ENCODE measurements around the gene METTL21C.

Gene METTL21C

GRCh38 chr13:102694937-102695336 lies at the start of gene METTL21C:
TSS of gene METTL21C (minus strand) at chr13:102695044. CDS start at chr13:102694498, 546 bp downstream.
- DNase-seq (ENCODE audit: low spot score in 2 of 2) (no peak), ATAC-seq (replicated peaks; ENCODE audit: extremely low read depth, poor library complexity, severe bottlenecking) (no peak)
- Mint-ChIP-seq H3K27ac (ENCODE audit: low read depth) (no peak within 1 kb of the TSS), H3K36me3 (ENCODE audit: insufficient read depth) (no peaks in the 10 kb centered on the region), H3K9me3 (peaks cover 7% of the 10 kb centered on the region), H3K4me1 (no peaks in the 10 kb centered on the region), H3K27me3 (peaks cover 93% of the 10 kb centered on the region), H3K4me3 (no peak within 1 kb of the TSS)

- Mint-ChIP-seq H3K9me3 (no peaks in the 10 kb centered on the region), H3K36me3 (ENCODE audit: insufficient read depth) (peaks cover 2% of the 10 kb centered on the region), H3K27me3 (peaks cover 68% of the 10 kb centered on the region), H3K4me3 (no peak overlapping the region), H3K27ac (ENCODE audit: low read depth) (no peak overlapping the region), H3K4me1 (no peaks in the 10 kb centered on the region)
- ATAC-seq (replicated peaks; ENCODE audit: extremely low read depth, poor library complexity, severe bottlenecking) (no peak), DNase-seq (ENCODE audit: low spot score in 2 of 2) (no peak)
These were observed 47.7 kb upstream of the METTL21C start for GRCh38 chr13:102742506-102742905.

- Mint-ChIP-seq H3K4me3 (no peak overlapping the region), H3K27me3 (peaks cover 64% of the 10 kb centered on the region), H3K4me1 (no peaks in the 10 kb centered on the region), H3K27ac (ENCODE audit: low read depth) (no peak overlapping the region), H3K9me3 (no peaks in the 10 kb centered on the region), H3K36me3 (ENCODE audit: insufficient read depth) (peaks cover 2% of the 10 kb centered on the region)
- DNase-seq (ENCODE audit: low spot score in 2 of 2) (no peak), ATAC-seq (replicated peaks; ENCODE audit: extremely low read depth, poor library complexity, severe bottlenecking) (no peak)
These were observed 47.3 kb upstream of the METTL21C start for GRCh38 chr13:102742101-102742500.

- no peaks in the 10 kb centered on the region for H3K9me3 Mint-ChIP-seq
- no peak for DNase-seq (ENCODE audit: low spot score in 2 of 2)
- H3K27me3 Mint-ChIP-seq = no peaks in the 10 kb centered on the region
- no peak for ATAC-seq (replicated peaks; ENCODE audit: extremely low read depth, poor library complexity, severe bottlenecking)
- no peak overlapping the region for H3K27ac Mint-ChIP-seq (ENCODE audit: low read depth)
- no peak overlapping the region for H3K4me3 Mint-ChIP-seq
- no peaks in the 10 kb centered on the region for H3K36me3 Mint-ChIP-seq (ENCODE audit: insufficient read depth)
- no peaks in the 10 kb centered on the region for H3K4me1 Mint-ChIP-seq
These were observed 34.9 kb upstream of the METTL21C start for GRCh38 chr13:102729560-102730270.

- H3K27me3 Mint-ChIP-seq = peaks cover 20% of the 10 kb centered on the region
- no peak overlapping the region for H3K27ac Mint-ChIP-seq (ENCODE audit: low read depth)
- no peak overlapping the region for H3K4me3 Mint-ChIP-seq
- ATAC-seq (replicated peaks; ENCODE audit: extremely low read depth, poor library complexity, severe bottlenecking) = no peak
- peaks cover 2% of the 10 kb centered on the region for H3K36me3 Mint-ChIP-seq (ENCODE audit: insufficient read depth)
- H3K4me1 Mint-ChIP-seq = no peaks in the 10 kb centered on the region
- DNase-seq (ENCODE audit: low spot score in 2 of 2) = no peak
- H3K9me3 Mint-ChIP-seq = no peaks in the 10 kb centered on the region
These were observed 31.6 kb upstream of the METTL21C start for GRCh38 chr13:102726430-102726829.

GRCh38 chr13:102724923-102725322 lies 30.1 kb upstream of the METTL21C start:
- no peak overlapping the region for H3K27ac Mint-ChIP-seq (ENCODE audit: low read depth)
- peaks cover 21% of the 10 kb centered on the region for H3K27me3 Mint-ChIP-seq
- ATAC-seq (replicated peaks; ENCODE audit: extremely low read depth, poor library complexity, severe bottlenecking) (peak; percentile 17), DNase-seq (ENCODE audit: low spot score in 2 of 2) (no peak)
- H3K4me1 Mint-ChIP-seq = no peaks in the 10 kb centered on the region
- H3K4me3 Mint-ChIP-seq = no peak overlapping the region
- peaks cover 2% of the 10 kb centered on the region for H3K36me3 Mint-ChIP-seq (ENCODE audit: insufficient read depth)
- no peaks in the 10 kb centered on the region for H3K9me3 Mint-ChIP-seq

- H3K4me3 Mint-ChIP-seq = no peak overlapping the region
- H3K27me3 Mint-ChIP-seq = peaks cover 30% of the 10 kb centered on the region
- ATAC-seq (replicated peaks; ENCODE audit: extremely low read depth, poor library complexity, severe bottlenecking) (peak; percentile 73), DNase-seq (ENCODE audit: low spot score in 2 of 2) (no peak)
- H3K36me3 Mint-ChIP-seq (ENCODE audit: insufficient read depth) = peaks cover 2% of the 10 kb centered on the region
- H3K4me1 Mint-ChIP-seq = no peaks in the 10 kb centered on the region
- no peaks in the 10 kb centered on the region for H3K9me3 Mint-ChIP-seq
- H3K27ac Mint-ChIP-seq (ENCODE audit: low read depth) = no peak overlapping the region
These were observed 27.0 kb upstream of the METTL21C start for GRCh38 chr13:102721800-102722231.

GRCh38 chr13:102718746-102719145 lies 23.9 kb upstream of the METTL21C start:
- Mint-ChIP-seq H3K9me3 (no peaks in the 10 kb centered on the region), H3K27ac (ENCODE audit: low read depth) (no peak overlapping the region), H3K36me3 (ENCODE audit: insufficient read depth) (peaks cover 2% of the 10 kb centered on the region), H3K27me3 (peaks cover 38% of the 10 kb centered on the region), H3K4me1 (no peaks in the 10 kb centered on the region), H3K4me3 (no peak overlapping the region)
- DNase-seq (ENCODE audit: low spot score in 2 of 2) (no peak), ATAC-seq (replicated peaks; ENCODE audit: extremely low read depth, poor library complexity, severe bottlenecking) (no peak)

- no peak for ATAC-seq (replicated peaks; ENCODE audit: extremely low read depth, poor library complexity, severe bottlenecking)
These were observed 20.6 kb upstream of the METTL21C start for GRCh38 chr13:102715447-102715846.

GRCh38 chr13:102710261-102710679 lies 15.4 kb upstream of the METTL21C start:
- Mint-ChIP-seq H3K4me1 (no peaks in the 10 kb centered on the region), H3K27me3 (peaks cover 34% of the 10 kb centered on the region), H3K9me3 (peaks cover 5% of the 10 kb centered on the region), H3K27ac (ENCODE audit: low read depth) (no peak overlapping the region), H3K4me3 (no peak overlapping the region), H3K36me3 (ENCODE audit: insufficient read depth) (no peaks in the 10 kb centered on the region)
- ATAC-seq (replicated peaks; ENCODE audit: extremely low read depth, poor library complexity, severe bottlenecking) (no peak), DNase-seq (ENCODE audit: low spot score in 2 of 2) (no peak)

More at GRCh38 chr13:102715447-102715846, 20.6 kb upstream of the METTL21C start:
- Mint-ChIP-seq H3K4me1 (no peaks in the 10 kb centered on the region), H3K9me3 (no peaks in the 10 kb centered on the region), H3K27ac (ENCODE audit: low read depth) (no peak overlapping the region), H3K27me3 (peaks cover 32% of the 10 kb centered on the region), H3K36me3 (ENCODE audit: insufficient read depth) (no peaks in the 10 kb centered on the region), H3K4me3 (no peak overlapping the region)
- DNase-seq (ENCODE audit: low spot score in 2 of 2) = no peak

GRCh38 chr13:102709536-102709935 lies 14.7 kb upstream of the METTL21C start:
- no peak for ATAC-seq (replicated peaks; ENCODE audit: extremely low read depth, poor library complexity, severe bottlenecking)
- no peak overlapping the region for H3K4me3 Mint-ChIP-seq
- peaks cover 5% of the 10 kb centered on the region for H3K9me3 Mint-ChIP-seq
- H3K27me3 Mint-ChIP-seq = peaks cover 34% of the 10 kb centered on the region
- no peak overlapping the region for H3K27ac Mint-ChIP-seq (ENCODE audit: low read depth)
- H3K4me1 Mint-ChIP-seq = no peaks in the 10 kb centered on the region
- H3K36me3 Mint-ChIP-seq (ENCODE audit: insufficient read depth) = no peaks in the 10 kb centered on the region
- DNase-seq (ENCODE audit: low spot score in 2 of 2) = no peak

- peaks cover 5% of the 10 kb centered on the region for H3K9me3 Mint-ChIP-seq
- no peaks in the 10 kb centered on the region for H3K36me3 Mint-ChIP-seq (ENCODE audit: insufficient read depth)
- no peaks in the 10 kb centered on the region for H3K4me1 Mint-ChIP-seq
- H3K27me3 Mint-ChIP-seq = peaks cover 33% of the 10 kb centered on the region
- H3K4me3 Mint-ChIP-seq = no peak overlapping the region
- H3K27ac Mint-ChIP-seq (ENCODE audit: low read depth) = no peak overlapping the region
- DNase-seq (ENCODE audit: low spot score in 2 of 2) (no peak), ATAC-seq (replicated peaks; ENCODE audit: extremely low read depth, poor library complexity, severe bottlenecking) (no peak)
These were observed 14.1 kb upstream of the METTL21C start for GRCh38 chr13:102708991-102709390.

GRCh38 chr13:102708211-102708610 lies 13.4 kb upstream of the METTL21C start:
- H3K9me3 Mint-ChIP-seq = peaks cover 5% of the 10 kb centered on the region

More at GRCh38 chr13:102708211-102708610, 13.4 kb upstream of the METTL21C start:
- Mint-ChIP-seq H3K27me3 (peaks cover 31% of the 10 kb centered on the region), H3K36me3 (ENCODE audit: insufficient read depth) (no peaks in the 10 kb centered on the region), H3K27ac (ENCODE audit: low read depth) (no peak overlapping the region), H3K4me1 (no peaks in the 10 kb centered on the region), H3K4me3 (no peak overlapping the region)
- DNase-seq (ENCODE audit: low spot score in 2 of 2) (no peak), ATAC-seq (replicated peaks; ENCODE audit: extremely low read depth, poor library complexity, severe bottlenecking) (no peak)
